ENCODE data around the gene ATP8B2.
"Not testable (repeated sequence)": the region's sequence is repeated elsewhere in the genome, so short reads cannot be mapped to it uniquely, and the experiment has no call there.

GRCh38 chr1:154309136-154309535 lies 16.2 kb upstream of the ATP8B2 start:
- not testable (repeated sequence) for TF ChIP-seq CTCF (IDR thresholded peaks at IDR 0.05); ZNF121 (CRISPR knock-in tag; IDR thresholded peaks at IDR 0.05); NFE2L1 (CRISPR knock-in tag; IDR thresholded peaks at IDR 0.05); FOXJ3 (CRISPR knock-in tag; IDR thresholded peaks at IDR 0.05; ENCODE audit: borderline replicate concordance); E2F5 (CRISPR knock-in tag; IDR thresholded peaks at IDR 0.05); KAT7 (CRISPR knock-in tag; IDR thresholded peaks at IDR 0.05; ENCODE audit: borderline replicate concordance); MAX (CRISPR knock-in tag; IDR thresholded peaks at IDR 0.05); MYBL2 (CRISPR knock-in tag; IDR thresholded peaks at IDR 0.05); ZNF416 (CRISPR knock-in tag; IDR thresholded peaks at IDR 0.05); E2F1 (CRISPR knock-in tag; IDR thresholded peaks at IDR 0.05); USF1 (CRISPR knock-in tag; IDR thresholded peaks at IDR 0.05); ZNF423 (CRISPR knock-in tag; IDR thresholded peaks at IDR 0.05)

Data from WTC11 (cell line).